ENCODE measurements around the gene ZNF746. TPM values are rescaled to one million over a fixed set of nuclear protein-coding genes. Genes with fewer than 3 reads are reported as not detected.
A peak's percentile ranks its signal among the peaks of the same experiment; 100 is the strongest.

The ZNF746 gene
- total and polyA plus RNA-seq, 10 of the 15 experiments (the other 5 are each of a cell fraction or from before 2014, with no cell fraction given): 1.2 to 19.0 (median 6.3) TPM

GRCh38 chr7:149500910-149501309 lies 3.3 kb upstream of the ZNF746 start (continued):
- TF ChIP-seq IRF5 (IDR thresholded peaks at IDR 0.05; ENCODE audit: borderline replicate concordance) (no peak), MEF2B (IDR thresholded peaks at IDR 0.05; ENCODE audit: partially characterized antibody, poor library complexity, severe bottlenecking) (no peak), PAX8 (IDR thresholded peaks at IDR 0.05) (no peak), SMAD1 (IDR thresholded peaks at IDR 0.05; ENCODE audit: low read depth, partially characterized antibody) (no peak), YBX1 (IDR thresholded peaks at IDR 0.05) (no peak), SUPT20H (IDR thresholded peaks at IDR 0.05; ENCODE audit: borderline replicate concordance, control insufficient read depth, low read depth, low read length) (no peak), HDGF (IDR thresholded peaks at IDR 0.05) (no peak)

- intact Hi-C loops (cut with micrococcal nuclease; ENCODE audit: unreplicated experiment): no loop called here
- Histone ChIP-seq H3K4me2 (ENCODE audit: control insufficient read depth, insufficient read depth) (no peak overlapping the region), H3K27me3 (replicated peaks in 1 of 2; ENCODE audit: control insufficient read depth in 2 of 2, insufficient read depth in 2 of 2, low read length in 1 of 2) (no peaks in the 10 kb centered on the region), H3K79me2 (ENCODE audit: control insufficient read depth, insufficient read depth, low read length) (peaks cover 20% of the 10 kb centered on the region), H2AFZ (ENCODE audit: control insufficient read depth, low read depth, low read length) (peak overlapping the region; percentile 82), H3K9me3 (replicated peaks; ENCODE audit: control insufficient read depth, insufficient read depth, low read length) (no peaks in the 10 kb centered on the region), H3K36me3 (ENCODE audit: control insufficient read depth in 2 of 2, insufficient read depth in 2 of 2, low read length in 1 of 2) (no peaks in the 10 kb centered on the region; a peak in 1 of 4 replicates), H3K9ac (ENCODE audit: control insufficient read depth, insufficient read depth, low read length) (no peak overlapping the region), H3K27ac (ENCODE audit: control insufficient read depth, insufficient read depth) (no peak overlapping the region), H3K4me1 (ENCODE audit: control insufficient read depth, insufficient read depth, low read length) (peaks cover 11% of the 10 kb centered on the region), H4K20me1 (ENCODE audit: control insufficient read depth, insufficient read depth) (no peaks in the 10 kb centered on the region), H3K4me3 (no peak overlapping the region)
- in situ Hi-C loops (cut with MboI): no loop called here
- BruUV-seq (replicated peaks): no TSS peak
- CTCF ChIA-PET: interaction anchor here (0.8 to 1.5 kb wide), 3 partner anchors 99 to 289 kb away, joined by 3 to 5 read pairs (median 3); no protein-coding TSS in a partner anchor
- no peak for ATAC-seq
- POLR2A ChIA-PET: no interaction called here
- DNase-seq (ENCODE audit: low read depth, low spot score): no peak
- RAD21 ChIA-PET (ENCODE audit: unreplicated experiment): no interaction called here
- SMC1A ChIA-PET (ENCODE audit: uncharacterized antibody, unreplicated experiment): interaction anchor here (0.8 to 2.8 kb wide), 3 partner anchors 10 to 104 kb away, joined by 4 to 10 read pairs (median 5); no protein-coding TSS in a partner anchor
- TF ChIP-seq ZSCAN29 (IDR thresholded peaks at IDR 0.05) (no peak), ELK1 (IDR thresholded peaks at IDR 0.05; ENCODE audit: low read depth, low read length) (no peak), MXI1 (IDR thresholded peaks at IDR 0.05; ENCODE audit: low read depth, low read length) (no peak), TBL1XR1 (IDR thresholded peaks at IDR 0.05; ENCODE audit: low read depth, low read length) (no peak), SPI1 (IDR thresholded peaks at IDR 0.05; ENCODE audit: borderline replicate concordance, insufficient read depth, low read depth, low read length) (no peak), MYC (IDR thresholded peaks at IDR 0.05; ENCODE audit: insufficient read depth, insufficient read length, insufficient replicate concordance, low read length, severe bottlenecking) (no peak), POU2F2 (IDR thresholded peaks at IDR 0.05; ENCODE audit: borderline replicate concordance, low read depth, low read length) (no peak), ZNF24 (IDR thresholded peaks at IDR 0.05) (no peak)
- no peak for FAIRE-seq
Measured at GRCh38 chr7:149500201-149500600, 2.6 kb upstream of the ZNF746 start.
